ENCODE results near the gene GAS2L1.

DNA sequence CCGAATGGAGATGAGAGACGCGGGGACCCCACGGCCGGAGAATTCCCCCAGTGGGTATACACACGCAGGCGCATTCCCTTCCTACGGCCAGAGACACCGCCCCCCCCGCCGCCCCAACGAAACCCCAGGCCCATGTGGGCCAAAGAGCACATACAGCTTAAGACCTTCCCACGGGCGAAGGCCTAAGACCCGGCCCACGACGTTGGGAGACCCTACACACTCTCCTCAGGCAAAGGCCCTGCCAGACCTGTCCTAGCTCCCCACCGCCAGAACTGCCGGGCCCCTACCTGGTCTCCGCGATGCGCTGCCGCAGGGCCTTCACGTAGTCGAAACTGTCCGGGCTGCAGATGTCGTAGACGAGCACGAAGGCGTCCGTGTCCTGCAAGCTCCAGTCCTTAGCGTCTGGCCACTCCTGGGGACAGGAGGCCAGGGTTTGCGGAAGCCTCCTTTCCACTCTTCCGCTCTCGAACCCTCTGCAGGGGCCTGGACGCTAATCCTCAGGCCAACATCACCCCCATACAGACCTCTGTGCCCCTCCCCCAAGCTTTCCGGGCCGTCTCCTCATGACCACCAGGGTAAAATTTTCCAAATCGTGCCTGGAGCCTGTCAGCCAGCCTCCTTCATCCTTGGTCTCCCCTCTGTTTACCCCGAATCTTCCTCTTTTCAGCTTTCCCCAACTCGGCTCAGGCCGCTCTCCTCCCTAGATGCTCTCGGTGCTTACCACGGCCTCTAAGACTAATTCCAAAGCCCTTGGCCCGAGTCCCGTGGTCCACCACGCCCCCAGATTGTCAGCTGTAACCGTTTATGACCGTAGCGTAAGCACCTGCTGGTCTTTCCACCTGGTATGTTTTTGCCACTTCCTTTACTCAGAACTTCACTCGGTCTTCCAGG lies 7.4 kb downstream of the GAS2L1 start:
- TF ChIP-seq, protein P1, sequence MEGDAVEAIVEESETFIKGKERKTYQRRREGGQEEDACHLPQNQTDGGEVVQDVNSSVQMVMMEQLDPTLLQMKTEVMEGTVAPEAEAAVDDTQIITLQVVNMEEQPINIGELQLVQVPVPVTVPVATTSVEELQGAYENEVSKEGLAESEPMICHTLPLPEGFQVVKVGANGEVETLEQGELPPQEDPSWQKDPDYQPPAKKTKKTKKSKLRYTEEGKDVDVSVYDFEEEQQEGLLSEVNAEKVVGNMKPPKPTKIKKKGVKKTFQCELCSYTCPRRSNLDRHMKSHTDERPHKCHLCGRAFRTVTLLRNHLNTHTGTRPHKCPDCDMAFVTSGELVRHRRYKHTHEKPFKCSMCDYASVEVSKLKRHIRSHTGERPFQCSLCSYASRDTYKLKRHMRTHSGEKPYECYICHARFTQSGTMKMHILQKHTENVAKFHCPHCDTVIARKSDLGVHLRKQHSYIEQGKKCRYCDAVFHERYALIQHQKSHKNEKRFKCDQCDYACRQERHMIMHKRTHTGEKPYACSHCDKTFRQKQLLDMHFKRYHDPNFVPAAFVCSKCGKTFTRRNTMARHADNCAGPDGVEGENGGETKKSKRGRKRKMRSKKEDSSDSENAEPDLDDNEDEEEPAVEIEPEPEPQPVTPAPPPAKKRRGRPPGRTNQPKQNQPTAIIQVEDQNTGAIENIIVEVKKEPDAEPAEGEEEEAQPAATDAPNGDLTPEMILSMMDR (IDR thresholded peaks at IDR 0.05): no peak
- no peak for TF ChIP-seq POLR2A (IDR thresholded peaks at IDR 0.05)
